K562 (cell line): Measurements from ENCODE around the gene PLGRKT. TPM values are rescaled to one million over a fixed set of nuclear protein-coding genes. Genes with fewer than 3 reads are reported as not detected.
"Not testable (repeated sequence)": the region's sequence is repeated elsewhere in the genome, so short reads cannot be mapped to it uniquely, and the experiment has no call there.

Experiments
- ATAC-seq: fragments of 200-7000 bp; cut with Tn5 transposase; 3 replicates; pipeline ENCODE4 v1.9.1; 2020; ENCODE audit warnings: moderate library complexity
- BruUV-seq: library from RNA; stranded (reverse); fragments of 400-500 nt; replicated peaks from 2 replicates; lab custom pipeline; 2021; lab: Mats Ljungman, UMichigan
- CTCF ChIA-PET: fragments of 300-600 bp; formaldehyde crosslinking; extraction: SDS; loops from one replicate; lab custom pipeline; 2021; ENCODE audit warnings: low intra/inter-chr PET ratio; lab: Yijun Ruan, JAX
- POLR2A ChIA-PET: fragments of 300-600, 350-650 bp; sonication (Branson Sonifier 250); formaldehyde crosslinking; extraction: SDS; loops from one replicate; lab custom pipeline; 2021; ENCODE audit warnings: antibody characterized with exemption, inconsistent platforms; lab: Yijun Ruan, JAX
- DNase-seq, 4 experiments: peaks; one replicate each; pipeline versions ENCODE4 v3.0.0 to v3.0.0-alpha.2; 2011 to 2018; ENCODE audit warnings: low spot score in 3 of 4, mixed read lengths in 3 of 4; ENCODE audit errors: extremely low read depth in 1 of 4
- FAIRE-seq: peaks from 2 replicates; lab custom pipeline; 2011; peaks lifted over from hg19 to GRCh38; lab: Jason Lieb, UNC
- H2AFZ ChIP-seq: 2 replicates; pipeline ENCODE4 v1.6.0; 2011; ENCODE audit warnings: low read depth, low read length, control low read depth, inconsistent platforms
- H3K27ac ChIP-seq: fragments of 200-600 bp; 3 replicates; pipeline ENCODE4 v1.8.0; 2011; ENCODE audit warnings: low read depth, mild to moderate bottlenecking, control low read depth, inconsistent platforms, low read length, moderate library complexity, mixed read lengths; ENCODE audit errors: extremely low read depth
- H3K27me3 ChIP-seq, 2 experiments: fragments of 300-600 bp in 1 of 2; 2 replicates in 1 of 2; 3 replicates in 1 of 2; pipeline versions ENCODE4 v1.6.0 to v1.8.0; 2011; ENCODE audit warnings: inconsistent platforms in 2 of 2, low read length in 2 of 2, mild to moderate bottlenecking in 1 of 2, mixed read lengths in 1 of 2, moderate library complexity in 1 of 2; ENCODE audit not compliant: control insufficient read depth in 2 of 2, insufficient read depth in 2 of 2
- H3K36me3 ChIP-seq: fragments of 300-600 bp; 3 replicates; pipeline ENCODE4 v1.8.0; 2011; ENCODE audit warnings: mild to moderate bottlenecking, low read length, inconsistent platforms; ENCODE audit not compliant: control insufficient read depth, insufficient read depth
- H3K4me1 ChIP-seq, 2 experiments: fragments of 200-600 bp in 1 of 2; replicated peaks in 1 of 2; 2 replicates in 1 of 2; 3 replicates in 1 of 2; pipeline versions ENCODE4 v1.5.1 to v1.8.0; 2011; ENCODE audit warnings: inconsistent platforms in 2 of 2, low read length in 2 of 2, mild to moderate bottlenecking in 1 of 2, mixed read lengths in 1 of 2, moderate library complexity in 1 of 2; ENCODE audit not compliant: control insufficient read depth in 2 of 2, insufficient read depth in 2 of 2
- H3K4me2 ChIP-seq: 2 replicates; pipeline ENCODE4 v1.6.1; 2011; ENCODE audit warnings: low read length, control low read depth, inconsistent platforms, mixed read lengths; ENCODE audit not compliant: insufficient read depth
- H3K4me3 ChIP-seq: fragments of 200-600 bp; sonication (generic), shearing (Covaris generic); 2 replicates; pipeline ENCODE4 v1.5.1; 2016; ENCODE audit warnings: control low read depth, inconsistent platforms
- H3K79me2 ChIP-seq: fragments of 200-600 bp; 3 replicates; pipeline ENCODE4 v1.8.0; 2011; ENCODE audit warnings: low read length, inconsistent platforms; ENCODE audit not compliant: control insufficient read depth, insufficient read depth
- H3K9ac ChIP-seq, 2 experiments: 2 replicates each; pipeline versions ENCODE4 v1.6.0 to v1.6.1; 2011; ENCODE audit warnings: low read depth in 2 of 2, low read length in 2 of 2, control low read depth in 1 of 2, inconsistent platforms in 1 of 2, mild to moderate bottlenecking in 1 of 2, mixed read lengths in 1 of 2; ENCODE audit not compliant: insufficient read depth in 1 of 2
- H3K9me1 ChIP-seq: one replicate; pipeline ENCODE4 v1.6.0; 2011; ENCODE audit warnings: inconsistent platforms, mild to moderate bottlenecking, low read length, moderate library complexity; ENCODE audit not compliant: control insufficient read depth, insufficient read depth
- H3K9me3 ChIP-seq: replicated peaks from 2 replicates; pipeline ENCODE4 v1.5.1; 2011; ENCODE audit warnings: low read depth, low read length, inconsistent platforms; ENCODE audit not compliant: control insufficient read depth, insufficient read depth
- H4K20me1 ChIP-seq: replicated peaks from 2 replicates; pipeline ENCODE4 v1.6.1; 2011; ENCODE audit warnings: low read length, inconsistent platforms, mixed read lengths; ENCODE audit not compliant: control insufficient read depth, insufficient read depth
- FOXJ2 ChIP-seq: fragments of 200-800 bp; sonication (Bioruptor generic); IDR thresholded peaks from 2 replicates; pipeline ENCODE4 v1.6.1; 2016; ENCODE audit warnings: missing genetic modification characterization, missing compliant biosample characterization
- MAFG ChIP-seq: fragments of 450-650 bp; conservative IDR thresholded peaks from 2 replicates; pipeline ENCODE4 v1.6.1; 2016; ENCODE audit warnings: missing genetic modification characterization, missing compliant biosample characterization
- MTF1 ChIP-seq: fragments of 250-450 bp; sonication (Bioruptor Pico); IDR thresholded peaks from 2 replicates; pipeline ENCODE4 v1.9.0; 2021; ENCODE audit warnings: moderate library complexity, mild to moderate bottlenecking, inconsistent platforms, borderline replicate concordance
- NFE2 ChIP-seq: IDR thresholded peaks from 2 replicates; pipeline ENCODE4 v1.6.1; 2014; ENCODE audit warnings: antibody characterized with exemption, low read depth
- RFX1 ChIP-seq: fragments of 450-650 bp; IDR thresholded peaks from 2 replicates; pipeline ENCODE4 v1.6.1; 2016; ENCODE audit warnings: mild to moderate bottlenecking, moderate library complexity
- WGBS: fragments of 100-300 bp; shearing (Covaris generic); methylation state at CpG from one replicate; pipeline ENCODE4 v1.1.6; 2016; ENCODE audit warnings: low coverage, mixed read lengths; ENCODE audit not compliant: insufficient coverage; ENCODE audit errors: missing lambda C conversion rate; 5-methylcytosine and 5-hydroxymethylcytosine counted together
- in situ Hi-C: fragments of 300-500 bp; cut with MboI; formaldehyde crosslinking; loops from 4 replicates; pipeline ENCODE4 v1.15.0; 2018; ENCODE audit warnings: inconsistent platforms, mixed read lengths
- intact Hi-C: fragments of 100-400 bp; cut with micrococcal nuclease; formaldehyde crosslinking; loops from 2 replicates; pipeline ENCODE4 v1.14.2; 2022
- polyA plus RNA-seq, 8 experiments: library from polyadenylated mRNA; depleted of rRNA in 4 of 8; stranded (reverse) in 5 of 8; unstranded in 3 of 8; fragments of >200 nt; fragmentation: Nextera tagmentation in 2 of 8; fragmentation: Illumina TruSeq in 1 of 8; extraction: Ambion mirVana in 2 of 8; extraction: Trizol in 1 of 8; gene quantifications; 2 replicates each; pipeline versions ENCODE4 v1.2.1 to v1.2.3, GENCODE V29; 2011 to 2014; ENCODE audit warnings: inconsistent platforms in 1 of 8, missing spikeins in 1 of 8
- total RNA-seq, 7 experiments: library from RNA; depleted of rRNA in 6 of 7; stranded (reverse); fragments of >200 nt in 6 of 7; fragmentation: Illumina TruSeq in 2 of 7; extraction: Trizol in 2 of 7; gene quantifications; 2 replicates each; pipeline versions ENCODE4 v1.2.1 to v1.2.3, GENCODE V29; 2011 to 2021; ENCODE audit warnings: low replicate concordance in 1 of 7

The PLGRKT gene
- total and polyA plus RNA-seq, 9 of the 15 experiments (the other 6 are each of a cell fraction or from before 2014, with no cell fraction given), result 4.7 to 13.8 (median 6.5) TPM

DNA sequence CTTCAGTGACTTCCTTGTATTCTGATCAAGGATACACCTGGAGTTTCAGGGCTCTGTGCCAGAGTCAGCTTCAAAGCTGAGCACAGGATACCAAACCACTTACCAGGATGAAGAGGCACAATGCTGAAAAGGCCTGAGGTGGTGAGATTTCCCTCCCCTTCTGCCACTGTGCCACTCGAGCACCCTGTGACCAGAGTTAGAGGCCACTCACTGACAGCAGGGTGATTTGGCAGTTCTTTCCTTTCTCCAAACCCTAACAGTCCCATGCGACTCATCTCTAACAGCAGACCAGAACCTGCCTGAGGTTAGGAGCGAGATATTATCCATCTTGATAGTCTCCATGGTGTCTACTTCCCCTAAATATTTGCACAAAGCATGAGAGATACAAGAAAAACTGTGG, 1.8 kb downstream of the PLGRKT start:
- H3K79me2 ChIP-seq, result no peaks in the 10 kb centered on the region; the same call in 2 of the 3 replicates
- DNase-seq (no peak), ATAC-seq (no peak), FAIRE-seq (no peak)
- H3K4me1 ChIP-seq, result peaks cover 4 to 6% of the 10 kb centered on the region in 2 experiments; a peak in 2 of 5 replicates
- no TSS peak for BruUV-seq
- CTCF ChIA-PET, result no interaction called here
- no peak overlapping the region for H2AFZ ChIP-seq
- no peaks in the 10 kb centered on the region for H3K9me3 ChIP-seq
- no peaks in the 10 kb centered on the region for H3K9me1 ChIP-seq
- H3K27me3 ChIP-seq, result no peaks in the 10 kb centered on the region
- H3K9ac ChIP-seq, result no peak overlapping the region
- POLR2A ChIA-PET, result no interaction called here
- no peak overlapping the region for H3K4me3 ChIP-seq
- TF ChIP-seq NFE2 (peak; percentile 33; the same call in 1 of the 2 replicates), FOXJ2 (peak; percentile 91), MAFG (tag) (no peak), MTF1 (CRISPR knock-in tag) (no peak), RFX1 (peak; percentile 47)
- in situ Hi-C loops (loop anchor here (25.0 kb wide), 2 partner anchors 699 to 824 kb away; partner anchors contain the start of gene AK3), intact Hi-C loops (no loop called here)
- H3K27ac ChIP-seq, result no peak overlapping the region
- H4K20me1 ChIP-seq, result no peaks in the 10 kb centered on the region
- 3% methylated on average over 3 of the region's 3 CpGs for WGBS
- H3K4me2 ChIP-seq, result no peak overlapping the region
- H3K36me3 ChIP-seq, result no peaks in the 10 kb centered on the region

- H3K4me3 ChIP-seq, POLR2A ChIA-PET, H3K9me1 ChIP-seq, H3K9ac ChIP-seq, H2AFZ ChIP-seq, ATAC-seq, DNase-seq, H3K4me1 ChIP-seq, FAIRE-seq, CTCF ChIA-PET, H3K27ac ChIP-seq, H4K20me1 ChIP-seq, BruUV-seq, H3K4me2 ChIP-seq, H3K9me3 ChIP-seq, H3K27me3 ChIP-seq, intact Hi-C loops, H3K79me2 ChIP-seq, H3K36me3 ChIP-seq: not testable (repeated sequence)
- 43% methylated on average over 5 of the region's 65 CpGs for WGBS
- in situ Hi-C loops, result loop anchor here (25.0 kb wide), 2 partner anchors 697 to 822 kb away; partner anchors contain the start of gene AK3
Observed at GRCh38 chr9:5433841-5434810, 3.6 kb downstream of the PLGRKT start.

DNA sequence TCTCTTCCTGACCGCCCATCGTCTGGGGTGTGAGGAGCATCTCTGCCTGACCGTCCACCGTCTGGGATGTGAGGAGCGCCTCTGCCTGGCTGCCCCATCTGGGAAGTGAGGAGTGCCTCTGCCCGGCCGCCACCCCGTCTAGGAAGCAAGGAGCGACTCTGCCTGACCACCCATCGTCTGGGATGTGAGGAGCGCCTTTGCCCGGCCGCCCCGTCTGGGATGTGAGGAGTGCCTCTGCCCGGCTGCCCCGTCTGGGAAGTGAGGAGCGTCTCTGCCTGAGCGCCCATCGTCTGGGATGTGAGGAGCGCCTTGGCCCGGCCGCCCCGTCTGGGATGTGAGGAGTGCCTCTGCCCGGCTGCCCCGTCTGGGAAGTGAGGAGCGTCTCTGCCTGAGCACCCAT, 4.4 kb downstream of the PLGRKT start:
- H2AFZ ChIP-seq, H3K9ac ChIP-seq, H3K79me2 ChIP-seq, H3K36me3 ChIP-seq, H3K27me3 ChIP-seq, H4K20me1 ChIP-seq, BruUV-seq, H3K4me2 ChIP-seq, DNase-seq, ATAC-seq, POLR2A ChIA-PET, H3K9me1 ChIP-seq, intact Hi-C loops, H3K27ac ChIP-seq, H3K4me3 ChIP-seq, H3K4me1 ChIP-seq, CTCF ChIA-PET, FAIRE-seq, H3K9me3 ChIP-seq: not testable (repeated sequence)
- WGBS, result 80% methylated on average over 4 of the region's 26 CpGs
- in situ Hi-C loops, result loop anchor here (25.0 kb wide), 2 partner anchors 696 to 821 kb away; partner anchors contain the start of gene AK3
